ENCODE results near the gene SBF2.

SBF2 gene

GRCh38 chr11:9790703-9791102 lies 503.3 kb downstream of the SBF2 start:
- DNase-seq, result no peak

GRCh38 chr11:9789910-9790309 lies 504.1 kb downstream of the SBF2 start:
- DNase-seq, result no peak

- no peak for DNase-seq
These were observed 506.0 kb downstream of the SBF2 start for GRCh38 chr11:9787981-9788521.

GRCh38 chr11:9787260-9787659 lies 506.8 kb downstream of the SBF2 start:
- DNase-seq, result no peak

- no peak for DNase-seq
These were observed 509.3 kb downstream of the SBF2 start for GRCh38 chr11:9784602-9785315.

- no peak for DNase-seq
These were observed 510.0 kb downstream of the SBF2 start for GRCh38 chr11:9783986-9784385.

- DNase-seq, result no peak
These were observed 513.1 kb downstream of the SBF2 start for GRCh38 chr11:9780929-9781328.

- DNase-seq, result no peak
These were observed 516.5 kb downstream of the SBF2 start for GRCh38 chr11:9777525-9777924.

- DNase-seq, result no peak
These were observed 517.0 kb downstream of the SBF2 start for GRCh38 chr11:9777066-9777465.

- no peak for DNase-seq
These were observed 517.8 kb downstream of the SBF2 start for GRCh38 chr11:9776203-9776602.

- DNase-seq, result no peak
These were observed 518.6 kb downstream of the SBF2 start for GRCh38 chr11:9775398-9775779.

GRCh38 chr11:9774591-9775397 lies 519.2 kb downstream of the SBF2 start:
- no peak for DNase-seq

- no peak for DNase-seq
These were observed 519.9 kb downstream of the SBF2 start for GRCh38 chr11:9774109-9774508.

GRCh38 chr11:9773524-9773923 lies 520.5 kb downstream of the SBF2 start:
- DNase-seq, result no peak

- DNase-seq, result no peak
These were observed 521.8 kb downstream of the SBF2 start for GRCh38 chr11:9772218-9772617.

- no peak for DNase-seq
These were observed 522.9 kb downstream of the SBF2 start for GRCh38 chr11:9771071-9771511.

- DNase-seq, result no peak
These were observed 524.4 kb downstream of the SBF2 start for GRCh38 chr11:9769621-9770020.

GRCh38 chr11:9765320-9766101 lies 528.5 kb downstream of the SBF2 start:
- DNase-seq, result peak in 1 of 2 experiments; percentile 13

- no peak for DNase-seq
These were observed 530.7 kb downstream of the SBF2 start for GRCh38 chr11:9763301-9763700.

- DNase-seq, result no peak
These were observed 531.5 kb downstream of the SBF2 start for GRCh38 chr11:9762531-9762930.

- no peak for DNase-seq
These were observed 532.5 kb downstream of the SBF2 start for GRCh38 chr11:9761441-9761945.

GRCh38 chr11:9760193-9760575 lies 533.8 kb downstream of the SBF2 start:
- DNase-seq, result no peak

Measured in NCI-H1930 (cell line).